Uterus (tissue), 2 donors: ENCODE measurements around the gene APC.

Experiments
- CTCF ChIP-seq, 4 experiments: fragments of 200-600 bp in 2 of 4; fragments of 450-650 bp in 2 of 4; sonication (generic) in 2 of 4; IDR thresholded peaks; one replicate each; pipeline ENCODE4 v1.5.1; 2016 to 2019; ENCODE audit warnings: antibody characterized with exemption in 4 of 4, mild to moderate bottlenecking in 2 of 4, moderate library complexity in 1 of 4
- POLR2A ChIP-seq, 2 donors: fragments of 450-650 bp; IDR thresholded peaks; one replicate each; pipeline ENCODE4 v1.6.1; 2016; ENCODE audit warnings: antibody characterized with exemption in 2 of 2, mild to moderate bottlenecking in 1 of 2, moderate library complexity in 1 of 2

- TF ChIP-seq CTCF (IDR thresholded peaks at IDR 0.05) (no peak), POLR2A (IDR thresholded peaks at IDR 0.05) (no peak)
These were observed 17.1 kb upstream of the APC start for GRCh38 chr5:112720576-112720975.
